HG03159 (cell line): ENCODE results near the gene MYL5.
"Not testable (repeated sequence)": the region's sequence is repeated elsewhere in the genome, so short reads cannot be mapped to it uniquely, and the experiment has no call there.

Experiments used
- ATAC-seq: cut with Tn5 transposase; IDR thresholded peaks from one replicate; pipeline ENCODE4 v1.9.1; 2021; ENCODE audit warnings: mild to moderate bottlenecking, moderate library complexity; ENCODE audit not compliant: unreplicated experiment

Gene MYL5

DNA sequence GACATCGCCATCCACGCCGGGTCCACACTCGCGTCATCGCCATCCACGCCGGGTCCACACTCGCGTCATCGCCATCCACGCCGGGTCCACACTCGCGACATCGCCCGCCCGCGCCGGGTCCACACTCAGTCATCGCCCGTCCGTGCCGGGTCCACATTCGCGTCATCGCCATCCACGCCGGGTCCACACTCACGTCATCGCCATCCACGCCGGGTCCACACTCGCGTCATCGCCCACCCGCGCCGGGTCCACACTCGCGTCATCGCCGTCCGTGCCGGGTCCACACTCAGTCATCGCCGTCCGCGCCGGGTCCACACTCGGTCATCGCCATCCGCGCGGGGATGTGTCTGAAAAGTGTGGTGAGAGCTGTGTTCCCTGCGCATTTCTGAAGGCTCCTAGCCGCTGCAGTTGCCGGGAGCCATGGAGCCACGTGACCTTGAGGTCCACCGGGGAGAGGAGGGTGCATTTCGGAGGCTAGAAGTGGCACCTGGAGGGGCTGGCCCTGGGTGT lies 48.6 kb downstream of the MYL5 start:
- no peak for ATAC-seq

DNA sequence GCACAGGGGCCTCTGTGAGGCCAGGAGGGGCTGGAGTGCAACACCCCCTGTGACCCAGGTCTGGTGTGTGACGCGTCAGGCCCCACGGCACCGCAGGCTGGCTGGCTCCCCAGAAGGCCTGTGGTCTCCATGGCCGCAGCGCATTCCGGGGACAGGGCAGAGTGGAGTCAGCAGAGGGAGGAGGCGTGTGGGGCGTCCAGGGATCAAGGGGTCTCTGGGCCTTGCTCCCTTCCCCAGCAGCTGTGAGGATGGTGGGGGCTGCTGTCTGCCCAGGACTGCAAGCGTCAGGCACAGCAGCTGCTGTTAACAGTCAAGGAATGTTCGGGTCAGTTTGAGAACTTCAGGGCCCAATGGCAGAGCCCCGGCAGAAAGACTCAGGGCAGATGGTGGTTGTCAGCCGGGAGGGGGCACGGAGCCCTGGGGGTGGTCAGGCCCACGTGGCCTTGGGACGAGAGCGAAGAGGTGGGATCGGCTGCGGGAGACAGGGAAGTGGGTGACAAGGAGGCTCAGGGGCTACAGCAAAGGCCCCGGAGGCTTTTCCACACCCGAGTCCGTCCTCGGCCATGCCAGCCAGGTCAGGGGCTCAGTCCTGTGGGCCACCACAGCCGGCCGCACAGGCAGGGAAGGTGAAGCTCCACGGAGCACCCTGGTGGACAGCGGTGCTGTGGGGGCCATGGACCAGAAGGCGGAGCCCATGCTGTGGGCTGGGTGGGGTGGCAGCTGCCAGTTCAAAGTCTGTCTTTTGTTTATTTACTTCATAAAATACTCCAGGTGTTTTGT lies 49.6 kb downstream of the MYL5 start:
- no peak for ATAC-seq

DNA sequence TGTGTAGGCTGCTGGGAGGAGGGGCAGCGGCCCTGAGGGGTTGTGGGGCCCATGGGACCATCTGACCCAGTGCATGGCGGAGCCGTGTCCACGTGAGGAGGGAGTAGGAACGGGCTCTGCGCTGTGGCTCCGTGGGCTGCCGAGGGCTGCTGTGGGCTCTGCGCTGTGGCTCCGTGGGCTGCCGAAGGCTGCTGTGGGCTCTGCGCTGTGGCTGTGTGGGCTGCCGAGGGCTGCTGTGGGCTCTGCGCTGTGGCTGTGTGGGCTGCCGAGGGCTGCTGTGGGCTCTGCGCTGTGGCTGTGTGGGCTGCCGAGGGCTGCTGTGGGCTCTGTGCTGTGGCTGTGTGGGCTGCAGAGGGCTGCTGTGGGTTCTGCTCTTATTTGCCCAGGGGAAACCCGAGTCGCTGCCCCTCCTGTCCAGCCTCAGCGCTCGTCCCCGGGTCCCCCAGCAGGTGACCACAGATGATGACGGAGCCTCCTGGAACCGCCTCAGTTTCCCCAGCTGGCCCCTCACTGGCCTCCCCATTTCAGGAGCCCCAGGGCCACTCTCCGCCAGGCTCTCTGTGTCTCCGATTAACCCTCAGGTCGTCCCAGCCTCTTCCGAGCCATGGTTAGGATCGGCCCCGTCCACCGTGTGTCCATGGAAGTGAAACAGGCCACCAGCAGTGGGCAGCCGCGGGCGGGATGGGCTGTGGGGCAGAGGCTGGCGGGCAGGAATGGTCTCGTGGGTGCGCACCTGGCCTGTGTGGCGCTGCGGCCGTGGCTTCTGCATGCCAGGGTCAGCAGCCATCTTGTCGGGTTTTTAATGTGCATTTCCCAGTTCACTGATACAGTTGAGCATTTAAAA lies 51.3 kb downstream of the MYL5 start:
- no peak for ATAC-seq

DNA sequence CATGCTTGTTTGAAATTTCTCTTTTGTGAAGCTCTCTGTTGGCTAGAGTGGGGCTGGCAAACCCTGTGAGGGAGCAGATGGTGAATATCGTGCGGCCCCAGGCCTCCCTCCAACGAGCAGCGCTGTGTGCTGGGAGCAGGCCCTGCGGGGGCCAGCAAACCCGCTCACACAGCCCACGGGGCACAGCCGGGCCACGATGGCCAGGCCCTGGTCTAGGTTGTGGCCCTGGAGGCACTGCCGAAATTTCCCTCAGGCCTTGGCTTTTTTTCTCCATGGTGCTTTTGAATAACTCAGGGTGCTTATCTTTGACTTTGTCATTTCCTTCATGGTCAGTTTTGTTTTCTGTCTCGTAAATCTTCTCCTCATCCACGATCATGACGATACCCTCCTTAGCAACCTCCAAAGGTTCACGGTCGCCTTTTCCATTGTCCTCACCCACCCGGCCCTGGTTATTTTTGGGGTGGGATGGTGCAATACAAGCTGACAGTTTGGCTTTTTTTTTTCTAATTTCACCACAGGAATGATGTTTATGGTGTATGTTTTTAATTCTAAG lies 52.0 kb downstream of the MYL5 start:
- no peak for ATAC-seq

DNA sequence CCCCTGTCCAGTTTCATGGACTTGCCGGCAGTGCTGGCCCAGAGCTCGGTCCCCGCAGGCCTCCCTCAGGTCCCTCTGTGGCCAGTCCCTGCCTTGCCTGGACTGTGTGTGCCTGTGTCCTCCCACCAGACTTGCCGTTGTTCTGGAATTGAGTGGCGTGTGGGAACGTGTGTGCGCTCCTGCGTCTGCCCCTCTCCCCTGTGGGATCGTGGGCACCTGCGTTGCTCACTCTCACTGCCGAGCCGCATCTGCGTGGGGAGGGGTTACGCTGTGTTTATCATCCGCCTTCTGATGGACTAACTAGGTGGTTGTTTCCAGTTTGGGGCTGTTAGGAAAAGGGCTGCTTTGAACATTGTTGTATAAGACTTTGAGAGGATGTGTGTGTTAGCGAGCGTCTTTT lies 52.5 kb downstream of the MYL5 start:
- no peak for ATAC-seq

DNA sequence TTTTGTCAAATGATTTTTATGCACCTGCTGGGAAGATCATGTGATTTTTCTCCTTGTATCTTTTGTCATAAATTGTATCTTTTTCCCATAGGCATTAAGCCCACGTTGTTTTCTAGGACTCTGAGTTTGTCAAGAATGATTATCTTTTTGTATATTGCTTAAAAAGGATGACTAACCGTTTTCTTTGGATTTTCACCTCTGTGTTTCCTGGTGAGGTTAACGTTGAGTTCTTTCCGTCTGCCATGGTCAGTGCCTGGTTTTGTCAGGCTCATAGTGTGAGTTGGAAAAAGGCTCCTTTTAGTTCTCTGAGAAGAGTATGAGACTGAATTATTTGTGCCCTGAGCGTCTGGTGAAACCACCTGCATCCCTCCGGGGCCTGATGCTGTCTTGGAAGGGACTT lies 53.2 kb downstream of the MYL5 start:
- ATAC-seq, result no peak

DNA sequence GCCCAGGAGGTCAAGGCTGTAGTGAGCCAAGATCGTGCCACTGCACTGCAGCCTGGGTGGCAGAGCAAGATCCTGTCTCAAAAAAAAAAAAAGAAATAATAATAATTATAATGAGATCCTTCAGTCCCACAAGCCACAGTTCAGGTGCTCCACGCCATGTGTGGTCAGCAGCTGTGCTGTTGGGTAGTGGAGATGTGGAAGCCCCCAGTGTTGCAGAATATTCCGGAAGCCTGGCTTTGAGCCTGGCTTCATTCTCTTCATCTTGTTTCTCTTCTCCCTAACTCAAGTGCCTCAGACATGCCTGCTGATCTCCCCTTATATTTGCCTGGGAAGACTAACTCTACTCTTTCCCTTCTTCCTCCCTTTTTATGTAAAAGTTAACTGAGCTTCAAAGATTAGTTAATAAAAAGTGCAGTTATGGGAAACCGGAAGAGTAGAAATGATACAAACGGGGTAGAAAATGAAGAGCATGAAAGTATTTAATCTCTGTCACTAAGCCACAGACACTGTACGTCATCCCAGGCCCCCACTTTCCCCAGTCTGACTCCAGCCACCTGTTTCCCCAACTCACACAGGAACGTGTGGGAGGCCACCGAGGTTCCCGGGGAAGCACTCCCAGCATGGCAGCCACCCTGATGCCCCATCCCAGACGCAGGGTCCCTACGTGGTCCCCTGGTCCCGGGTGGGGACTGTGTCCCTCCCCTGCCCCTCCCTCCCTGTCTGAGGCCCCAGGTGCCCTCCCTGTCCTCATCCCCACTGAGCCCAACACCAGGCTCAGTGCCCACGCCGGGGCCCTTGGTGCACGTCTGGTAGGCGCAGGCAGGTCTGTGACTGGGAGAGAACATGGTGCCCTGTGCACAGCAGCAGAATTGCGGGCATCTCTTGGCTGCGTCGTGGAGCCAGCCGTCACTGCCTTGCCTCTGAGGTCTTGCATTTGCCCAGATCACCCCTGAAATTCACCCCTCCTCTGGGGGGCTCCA lies 55.3 kb downstream of the MYL5 start:
- no peak for ATAC-seq

DNA sequence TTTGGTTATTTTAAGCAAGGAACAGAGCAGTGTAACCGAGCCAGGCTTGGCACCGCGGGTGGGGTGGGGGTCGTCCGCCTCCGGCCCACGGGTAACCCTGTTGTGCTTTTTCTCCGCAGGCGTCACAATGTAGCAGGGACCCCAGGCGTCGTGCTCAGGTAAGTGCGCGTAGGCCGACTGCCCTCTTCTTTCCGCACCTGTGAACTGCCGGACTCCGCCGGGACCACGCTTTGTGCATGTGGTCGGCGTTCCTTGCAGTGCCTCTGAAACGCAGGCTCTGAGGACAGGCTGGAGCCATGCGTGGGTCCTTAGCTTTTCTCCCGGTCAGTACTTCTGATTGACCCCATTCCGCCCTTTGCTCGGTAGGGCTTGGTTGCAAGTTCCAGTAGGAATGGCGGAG lies 56.2 kb downstream of the MYL5 start:
- no peak for ATAC-seq

DNA sequence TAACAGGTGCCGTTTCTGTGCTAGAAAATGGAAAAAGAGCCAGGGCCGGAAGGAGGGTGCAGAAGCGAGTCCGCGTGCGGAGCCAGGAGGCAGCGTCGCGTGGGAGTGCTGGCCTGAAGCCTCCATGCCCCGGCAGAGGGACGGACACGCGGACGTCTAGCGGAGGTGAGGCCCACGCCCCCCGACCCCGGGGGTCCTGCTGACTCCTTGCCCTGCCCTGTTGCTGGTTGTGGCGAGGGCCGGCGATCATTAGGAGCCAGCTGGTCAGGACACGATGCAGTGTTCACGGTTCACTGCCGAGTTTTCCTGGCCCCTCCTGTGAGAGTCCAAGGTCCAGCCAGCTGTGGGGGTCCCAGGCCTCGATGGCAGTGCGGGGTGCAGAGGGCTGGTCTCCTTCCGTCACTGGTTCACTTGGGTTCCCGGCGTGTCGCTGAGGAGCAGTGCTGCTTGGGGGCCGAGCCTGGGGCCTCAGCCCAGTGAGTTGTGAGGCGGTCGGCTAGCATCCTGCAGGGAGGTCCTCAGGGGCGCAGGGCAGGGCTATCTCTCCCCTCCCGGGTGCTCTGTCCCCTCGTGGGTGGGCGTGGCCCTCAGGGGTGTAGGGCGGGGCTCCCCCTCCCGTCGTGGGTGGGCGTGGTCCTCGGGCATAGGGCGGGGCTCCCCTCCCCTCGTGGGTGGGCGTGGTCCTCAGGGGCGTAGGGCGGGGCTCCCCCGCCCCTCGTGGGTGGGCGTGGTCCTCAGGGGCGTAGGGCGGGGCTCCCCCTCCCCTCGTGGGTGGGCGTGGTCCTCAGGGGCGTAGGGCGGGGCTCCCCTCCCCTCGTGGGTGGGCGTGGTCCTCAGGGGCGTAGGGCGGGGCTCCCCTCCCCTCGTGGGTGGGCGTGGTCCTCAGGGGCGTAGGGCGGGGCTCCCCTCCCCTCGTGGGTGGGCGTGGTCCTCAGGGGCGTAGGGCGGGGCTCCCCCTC lies 56.9 kb downstream of the MYL5 start:
- not testable (repeated sequence) for ATAC-seq
